GM18870 (cell line): Measurements from ENCODE around the gene CC2D2A.
A peak's percentile ranks its signal among the peaks of the same experiment; 100 is the strongest.
"Not testable (repeated sequence)": the region's sequence is repeated elsewhere in the genome, so short reads cannot be mapped to it uniquely, and the experiment has no call there.

Source experiments
- ATAC-seq: cut with Tn5 transposase; IDR thresholded peaks from one replicate; pipeline ENCODE4 v1.9.1; 2021; ENCODE audit warnings: moderate library complexity; ENCODE audit not compliant: unreplicated experiment

Gene CC2D2A

DNA sequence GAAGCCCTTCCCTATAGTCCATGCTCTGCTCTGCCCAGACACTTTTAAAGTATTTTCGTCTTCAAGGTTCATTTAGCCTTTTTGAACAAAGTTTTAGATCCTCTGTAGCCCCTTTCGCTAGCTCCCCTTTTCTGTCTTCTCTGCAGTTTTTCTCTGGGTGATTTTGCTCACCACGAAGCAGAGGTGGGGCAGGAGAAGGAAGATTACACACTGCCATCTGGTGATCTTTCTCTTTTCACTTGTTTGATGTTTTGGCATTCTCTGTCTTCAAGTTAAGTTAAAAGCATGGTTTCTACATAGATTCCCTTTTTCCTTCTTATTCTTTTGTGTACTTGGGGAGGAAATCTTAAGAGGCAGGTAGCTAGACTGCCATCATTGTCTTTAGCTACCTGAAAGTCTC is 43.9 kb downstream of the CC2D2A start:
- ATAC-seq, result no peak

GRCh38 chr4:15515106-15515505 is 45.4 kb downstream of the CC2D2A start:
- no peak for ATAC-seq

DNA sequence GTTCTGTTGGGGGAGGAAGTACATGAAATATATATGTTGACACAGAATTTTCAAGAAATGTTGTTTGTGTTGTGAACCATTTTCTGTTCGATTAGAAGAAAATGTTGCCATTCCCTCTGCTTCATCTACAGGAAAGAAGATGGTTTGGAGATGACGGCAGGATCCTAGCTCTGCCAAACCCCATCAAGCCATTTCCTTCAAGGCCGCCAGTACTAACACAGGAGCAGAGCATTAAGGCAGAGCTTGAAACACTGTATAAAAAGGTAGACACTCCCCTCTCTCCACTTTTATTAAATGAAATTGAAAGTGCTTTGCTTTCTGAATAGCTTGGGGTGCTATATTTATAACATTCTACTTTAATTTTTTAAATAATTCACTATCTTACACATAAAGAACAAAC is 46.8 kb downstream of the CC2D2A start:
- ATAC-seq, result no peak

DNA sequence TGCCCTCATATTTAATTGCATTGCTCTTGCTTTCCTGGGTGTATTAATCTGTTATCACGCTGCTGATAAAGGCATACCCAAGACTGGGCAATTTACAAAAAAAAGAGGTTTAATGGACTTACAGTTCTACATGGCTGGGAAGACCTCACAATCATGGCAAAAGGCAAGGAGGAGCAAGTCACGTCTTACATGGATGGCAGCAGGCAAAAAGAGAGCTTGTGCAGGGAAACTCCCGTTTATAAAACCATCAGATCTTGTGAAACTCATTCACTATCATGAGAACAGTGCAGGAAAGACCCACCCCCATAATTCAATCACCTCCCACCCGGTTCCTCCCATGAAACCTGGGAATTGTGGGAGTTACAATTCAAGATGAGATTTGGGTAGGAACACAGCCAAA is 48.0 kb downstream of the CC2D2A start:
- not testable (repeated sequence) for ATAC-seq

DNA sequence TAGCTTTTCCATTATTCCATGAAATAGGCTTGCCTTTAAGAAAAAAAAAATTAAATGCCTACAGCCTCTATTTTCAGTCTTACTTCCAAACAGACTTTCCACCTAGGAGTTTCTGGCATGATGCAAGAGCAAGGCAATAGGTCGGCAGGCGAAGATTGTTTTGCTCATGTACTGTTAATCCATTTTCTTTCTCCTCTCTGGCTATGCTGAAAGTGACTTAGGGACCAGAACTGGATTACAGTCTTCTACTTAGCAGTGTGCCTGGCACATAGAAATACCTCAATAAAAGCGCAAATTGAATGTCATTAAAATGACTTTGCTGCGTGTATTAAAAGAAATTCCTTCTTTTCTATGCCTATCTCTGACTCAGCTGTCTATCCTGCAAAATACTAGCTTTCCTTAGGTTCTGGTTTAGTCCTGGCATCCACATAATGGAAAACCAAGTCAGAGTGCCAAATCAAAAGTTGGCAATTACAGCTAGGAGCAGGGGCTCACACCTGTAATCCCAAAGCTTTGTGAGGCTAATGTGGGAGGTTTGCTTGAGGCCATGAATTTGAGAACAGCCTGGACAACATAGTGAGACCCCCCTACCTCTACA is 51.9 kb downstream of the CC2D2A start:
- no peak for ATAC-seq

DNA sequence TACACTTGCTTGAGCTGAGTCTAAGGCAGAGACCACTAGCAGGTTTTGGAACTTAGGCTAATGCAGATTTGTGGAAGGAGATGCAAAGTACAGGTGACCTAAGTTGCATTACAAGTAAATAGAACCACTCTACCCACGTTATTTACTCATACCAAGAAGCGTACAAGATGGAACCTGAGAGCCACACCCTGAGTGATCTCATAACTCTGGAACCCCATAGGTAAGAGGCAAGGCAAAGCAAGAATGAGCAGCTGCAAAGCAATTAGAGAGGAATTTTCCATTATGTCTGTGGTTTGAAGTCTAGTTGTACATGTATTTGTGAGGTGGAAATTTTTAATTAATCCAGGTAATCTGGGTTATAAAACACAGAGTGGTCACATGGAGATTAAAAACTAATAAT is 55.4 kb downstream of the CC2D2A start:
- no peak for ATAC-seq

DNA sequence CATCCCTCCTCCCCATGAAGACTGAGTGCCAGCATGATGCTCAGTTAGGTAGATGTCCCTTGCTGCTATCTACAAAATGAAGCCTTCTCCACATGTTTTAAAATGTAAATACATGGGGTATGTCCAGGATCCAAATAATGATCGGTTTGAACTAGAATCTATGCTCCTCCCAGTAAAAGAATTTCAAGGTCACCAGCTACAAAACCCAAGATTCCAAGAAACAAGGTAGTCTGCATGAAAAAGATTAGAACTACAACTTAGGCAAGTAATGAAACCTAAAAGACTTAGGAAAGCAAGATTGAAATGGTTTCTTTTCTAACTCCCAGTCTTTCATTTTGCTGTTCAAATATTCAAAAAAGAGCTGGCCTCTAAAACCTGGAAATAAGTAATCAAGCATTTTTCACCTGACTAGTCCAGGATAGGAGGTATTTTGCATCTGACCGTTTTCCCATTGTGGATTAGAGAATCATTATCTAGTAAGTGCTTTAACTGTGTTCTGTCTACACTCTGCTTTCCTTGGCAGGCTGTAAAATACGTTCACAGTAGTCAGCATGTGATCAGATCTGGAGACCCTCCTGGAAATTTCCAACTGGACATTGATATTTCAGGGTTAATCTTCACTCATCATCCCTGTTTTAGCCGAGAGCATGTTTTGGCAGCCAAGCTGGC is 57.4 kb downstream of the CC2D2A start:
- ATAC-seq, result no peak

- ATAC-seq, result no peak
Measured at GRCh38 chr4:15531792-15532191, 62.1 kb downstream of the CC2D2A start.

- no peak for ATAC-seq
Measured at GRCh38 chr4:15533817-15534216, 64.1 kb downstream of the CC2D2A start.

- ATAC-seq, result no peak
Measured at GRCh38 chr4:15535599-15535998, 65.9 kb downstream of the CC2D2A start.

GRCh38 chr4:15536552-15537499 is 67.1 kb downstream of the CC2D2A start:
- ATAC-seq, result no peak

DNA sequence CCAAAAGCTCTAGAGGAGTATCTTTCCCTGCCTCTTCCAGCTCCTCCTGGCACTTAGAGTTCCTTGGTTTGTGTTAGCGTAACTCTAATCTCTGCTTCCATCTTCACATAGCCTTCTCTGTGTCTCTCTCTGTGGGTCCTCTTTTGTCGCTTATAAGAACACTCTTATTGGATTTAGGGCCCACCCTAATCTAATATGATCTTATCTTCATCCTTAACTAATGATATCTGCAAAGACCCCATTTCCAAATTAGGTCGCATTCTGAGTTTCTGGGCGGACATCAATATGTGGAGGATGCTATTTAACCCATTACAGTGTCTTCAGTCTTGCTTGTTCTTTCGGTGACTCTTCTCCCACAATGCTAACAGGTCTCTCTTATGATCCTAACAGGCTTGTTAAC is 72.3 kb downstream of the CC2D2A start:
- ATAC-seq, result no peak

GRCh38 chr4:15542760-15543159 is 73.1 kb downstream of the CC2D2A start:
- ATAC-seq, result no peak

DNA sequence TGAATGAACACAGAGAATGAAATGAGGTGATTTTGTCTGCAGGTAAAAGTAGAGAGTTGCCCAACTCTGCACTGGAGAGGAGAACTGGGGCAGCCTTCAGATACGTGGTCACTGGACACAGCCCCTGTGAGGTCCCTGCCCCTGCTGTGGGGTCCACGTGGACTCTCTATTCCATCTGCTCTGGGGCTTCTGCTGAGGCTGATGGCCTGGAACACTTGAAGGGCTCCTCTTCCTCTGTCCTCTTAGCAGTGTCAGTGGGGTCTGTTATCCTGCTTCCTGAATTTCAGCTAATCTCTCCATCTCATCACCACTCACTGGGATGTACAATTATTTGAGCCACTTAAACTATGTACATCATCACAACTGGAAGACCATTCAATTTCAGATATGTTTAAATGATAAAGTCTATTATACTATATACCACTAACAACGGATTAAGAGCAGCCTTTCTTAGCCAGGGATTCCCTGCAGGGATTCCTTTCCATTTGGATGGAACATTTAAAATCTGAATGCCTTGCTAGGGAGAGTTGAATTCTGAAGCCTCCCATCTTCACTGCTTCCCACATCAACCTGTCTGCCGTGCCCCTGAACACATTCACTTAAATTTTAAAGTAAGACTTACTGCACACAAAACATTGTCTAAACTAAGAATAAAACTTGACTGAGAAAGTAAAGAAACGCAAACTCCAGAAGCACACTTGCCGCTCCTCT is 74.0 kb downstream of the CC2D2A start:
- no peak for ATAC-seq

GRCh38 chr4:15544248-15544729 is 74.6 kb downstream of the CC2D2A start:
- ATAC-seq, result no peak

- ATAC-seq, result no peak
Measured at GRCh38 chr4:15545371-15545770, 75.7 kb downstream of the CC2D2A start.

GRCh38 chr4:15547392-15547791 is 77.7 kb downstream of the CC2D2A start:
- peak; percentile 75 for ATAC-seq

DNA sequence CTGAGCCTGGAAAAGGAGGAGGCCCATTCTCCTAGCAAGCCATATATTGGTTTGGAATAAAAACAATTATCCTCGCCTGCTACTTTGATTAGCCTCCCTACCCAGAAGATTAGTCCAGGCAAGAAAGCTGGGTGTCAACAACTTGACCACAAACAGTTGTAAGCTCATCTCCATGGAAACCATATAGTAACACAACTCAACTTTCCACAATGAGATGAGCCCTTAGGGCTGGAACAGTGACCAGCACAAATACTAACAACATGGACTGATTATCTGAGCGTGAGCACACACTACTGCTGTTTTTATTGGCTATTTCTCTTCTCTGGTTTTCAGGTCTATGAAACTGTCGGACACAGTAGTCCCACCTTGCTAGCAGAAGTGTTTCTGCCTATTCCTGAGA is 80.8 kb downstream of the CC2D2A start:
- no peak for ATAC-seq

- ATAC-seq, result no peak
Measured at GRCh38 chr4:15551740-15552446, 82.2 kb downstream of the CC2D2A start.

GRCh38 chr4:15552557-15553362 is 83.1 kb downstream of the CC2D2A start:
- no peak for ATAC-seq
